Karpas-422 (cell line): Measurements from ENCODE around the gene IFIT5. TPM values are rescaled to one million over a fixed set of nuclear protein-coding genes. Genes with fewer than 3 reads are reported as not detected.
"Not testable (repeated sequence)": the region's sequence is repeated elsewhere in the genome, so short reads cannot be mapped to it uniquely, and the experiment has no call there.

Experiments
- DNase-seq: peaks from one replicate; pipeline ENCODE4 v3.0.0-alpha.2; 2015
- H2AFZ ChIP-seq: fragments of 200-600 bp; sonication (generic); 2 replicates; pipeline ENCODE4 v1.6.1; 2014; ENCODE audit warnings: antibody characterized with exemption, low read length, mixed read lengths
- H3K27ac ChIP-seq: fragments of 200-600 bp; sonication (generic); 2 replicates; pipeline ENCODE4 v1.5.1; 2014; ENCODE audit warnings: mild to moderate bottlenecking, low read length, moderate library complexity
- H3K27me3 ChIP-seq: fragments of 200-600 bp; sonication (generic); 2 replicates; pipeline ENCODE4 v1.6.1; 2014; ENCODE audit warnings: low read length, mixed read lengths
- H3K36me3 ChIP-seq: fragments of 200-600 bp; sonication (generic); 2 replicates; pipeline ENCODE4 v1.6.1; 2014; ENCODE audit warnings: low read length, mixed read lengths; ENCODE audit not compliant: insufficient read depth
- H3K4me1 ChIP-seq: fragments of 200-600 bp; sonication (generic); 2 replicates; pipeline ENCODE4 v1.6.1; 2014; ENCODE audit warnings: mild to moderate bottlenecking, low read length, mixed read lengths
- H3K4me2 ChIP-seq: fragments of 200-600 bp; sonication (generic); 2 replicates; pipeline ENCODE4 v1.6.1; 2014; ENCODE audit warnings: low read length, low read depth, mild to moderate bottlenecking; ENCODE audit not compliant: poor library complexity, severe bottlenecking
- H3K4me3 ChIP-seq: fragments of 200-600 bp; sonication (generic); 2 replicates; pipeline ENCODE4 v1.5.1; 2014; ENCODE audit warnings: mild to moderate bottlenecking, antibody characterized with exemption, low read length, mixed read lengths
- H3K79me2 ChIP-seq: fragments of 200-600 bp; sonication (generic); 2 replicates; pipeline ENCODE4 v1.6.1; 2014; ENCODE audit warnings: mild to moderate bottlenecking, low read length, mixed read lengths
- H3K9ac ChIP-seq: fragments of 200-600 bp; sonication (generic); 2 replicates; pipeline ENCODE4 v1.6.0; 2014; ENCODE audit warnings: low read length
- H3K9me2 ChIP-seq: fragments of 200-600 bp; sonication (generic), shearing (Covaris generic); replicated peaks from 2 replicates; pipeline ENCODE4 v1.6.0; 2014; ENCODE audit warnings: mild to moderate bottlenecking, low read length, moderate library complexity; ENCODE audit not compliant: insufficient read depth
- H3K9me3 ChIP-seq: fragments of 300-700, 200-600 bp; sonication (generic); 2 replicates; pipeline ENCODE4 v1.6.1; 2014; ENCODE audit warnings: low read length, mixed read lengths
- H4K20me1 ChIP-seq: fragments of 200-600 bp; sonication (generic); 2 replicates; pipeline ENCODE4 v1.6.1; 2014; ENCODE audit warnings: mild to moderate bottlenecking, antibody characterized with exemption, low read length, low read depth; ENCODE audit not compliant: insufficient read depth
- total RNA-seq: library from RNA; depleted of rRNA; stranded (reverse); fragments of >200 nt; shearing (Covaris generic); gene quantifications from 2 replicates; pipeline ENCODE4 v1.2.3, GENCODE V29; 2014; ENCODE audit warnings: low replicate concordance

IFIT5 gene
- total RNA-seq, 1 experiment from 2014 or later = 0.30 TPM

GRCh38 chr10:89390476-89391225 is 23.7 kb upstream of the IFIT5 start:
- no peak for DNase-seq
- Histone ChIP-seq H3K36me3 (no peaks in the 10 kb centered on the region), H4K20me1 (no peaks in the 10 kb centered on the region), H3K27ac (no peak overlapping the region), H3K4me2 (no peak overlapping the region), H3K79me2 (no peaks in the 10 kb centered on the region), H3K9ac (no peak overlapping the region), H3K9me3 (no peaks in the 10 kb centered on the region), H3K4me3 (no peak overlapping the region), H3K9me2 (no peaks in the 10 kb centered on the region), H3K4me1 (peaks cover 6% of the 10 kb centered on the region), H3K27me3 (no peaks in the 10 kb centered on the region), H2AFZ (no peak overlapping the region)

- DNase-seq, H3K9me2 ChIP-seq, H3K4me3 ChIP-seq, H4K20me1 ChIP-seq, H3K27me3 ChIP-seq, H3K9ac ChIP-seq, H3K79me2 ChIP-seq, H3K27ac ChIP-seq, H3K4me1 ChIP-seq, H3K9me3 ChIP-seq, H3K4me2 ChIP-seq, H2AFZ ChIP-seq, H3K36me3 ChIP-seq: not testable (repeated sequence)
Measured at GRCh38 chr10:89391226-89391576, 23.2 kb upstream of the IFIT5 start.

GRCh38 chr10:89391907-89392756 is 22.2 kb upstream of the IFIT5 start, which contains the start of gene IFIT1:
Gene IFIT1, plus strand, starts transcription at chr10:89392623. Its CDS starts 90 bp downstream, at chr10:89392713.
- peak within 1 kb of the TSS; percentile 32; the same call in 1 of the 2 replicates for H3K4me3 ChIP-seq
- no peaks in the 10 kb centered on the region for H3K9me3 ChIP-seq

GRCh38 chr10:89392974-89393373 is 21.4 kb upstream of the IFIT5 start:
- H3K4me1 ChIP-seq = peaks cover 6% of the 10 kb centered on the region
- H3K9me2 ChIP-seq = no peaks in the 10 kb centered on the region
- peak overlapping the region; percentile 71 for H3K4me2 ChIP-seq
- no peaks in the 10 kb centered on the region for H4K20me1 ChIP-seq
- no peaks in the 10 kb centered on the region for H3K36me3 ChIP-seq
- peak overlapping the region; percentile 32; the same call in 1 of the 2 replicates for H3K4me3 ChIP-seq
- no peak for DNase-seq
- no peaks in the 10 kb centered on the region for H3K79me2 ChIP-seq
- peak overlapping the region; percentile 50; the same call in 1 of the 2 replicates for H2AFZ ChIP-seq
- no peak overlapping the region for H3K27ac ChIP-seq
- H3K27me3 ChIP-seq = no peaks in the 10 kb centered on the region
- 0 out of 2 replicates have a peak overlapping the region, but pooled peaks have one; percentile 33 for H3K9ac ChIP-seq
- H3K9me3 ChIP-seq = no peaks in the 10 kb centered on the region

More at GRCh38 chr10:89391907-89392756, 22.2 kb upstream of the IFIT5 start, which contains the start of gene IFIT1:
- H3K27ac ChIP-seq = no peak within 1 kb of the TSS
- H2AFZ ChIP-seq = peak within 1 kb of the TSS; percentile 50; the same call in 1 of the 2 replicates
- H3K9ac ChIP-seq = peak within 1 kb of the TSS; percentile 33; the same call in 1 of the 2 replicates
- no peaks in the 10 kb centered on the region for H3K36me3 ChIP-seq
- no peaks in the 10 kb centered on the region for H3K27me3 ChIP-seq
- H3K4me1 ChIP-seq = peaks cover 6% of the 10 kb centered on the region
- peak within 1 kb of the TSS; percentile 71 for H3K4me2 ChIP-seq
- no peak for DNase-seq
- no peaks in the 10 kb centered on the region for H3K9me2 ChIP-seq
- H3K79me2 ChIP-seq = no peaks in the 10 kb centered on the region
- H4K20me1 ChIP-seq = no peaks in the 10 kb centered on the region

- Histone ChIP-seq H3K27me3 (no peaks in the 10 kb centered on the region), H3K4me1 (peaks cover 6% of the 10 kb centered on the region), H2AFZ (no peak overlapping the region), H3K9me2 (no peaks in the 10 kb centered on the region), H3K9ac (no peak overlapping the region), H3K4me2 (no peak overlapping the region), H3K27ac (no peak overlapping the region), H3K36me3 (no peaks in the 10 kb centered on the region), H3K4me3 (no peak overlapping the region), H3K79me2 (no peaks in the 10 kb centered on the region), H4K20me1 (no peaks in the 10 kb centered on the region), H3K9me3 (no peaks in the 10 kb centered on the region)
- no peak for DNase-seq
Measured at GRCh38 chr10:89393898-89394297, 20.5 kb upstream of the IFIT5 start.

- H3K4me3 ChIP-seq = no peak overlapping the region
- no peak for DNase-seq
- no peaks in the 10 kb centered on the region for H3K79me2 ChIP-seq
- no peaks in the 10 kb centered on the region for H3K9me3 ChIP-seq
- H3K9ac ChIP-seq = no peak overlapping the region
- no peaks in the 10 kb centered on the region for H3K27me3 ChIP-seq
- no peak overlapping the region for H2AFZ ChIP-seq
- H3K4me2 ChIP-seq = no peak overlapping the region
- peaks cover 6% of the 10 kb centered on the region for H3K4me1 ChIP-seq
- H3K36me3 ChIP-seq = no peaks in the 10 kb centered on the region
- H4K20me1 ChIP-seq = no peaks in the 10 kb centered on the region
- H3K9me2 ChIP-seq = no peaks in the 10 kb centered on the region
- H3K27ac ChIP-seq = no peak overlapping the region
Measured at GRCh38 chr10:89395141-89395540, 19.2 kb upstream of the IFIT5 start.

GRCh38 chr10:89398003-89398749 is 16.2 kb upstream of the IFIT5 start:
- H3K4me3 ChIP-seq = no peak overlapping the region
- no peaks in the 10 kb centered on the region for H3K9me3 ChIP-seq
- H4K20me1 ChIP-seq = no peaks in the 10 kb centered on the region
- H3K9ac ChIP-seq = no peak overlapping the region
- no peak overlapping the region for H2AFZ ChIP-seq
- no peaks in the 10 kb centered on the region; the same call in 1 of the 2 replicates for H3K4me1 ChIP-seq
- no peaks in the 10 kb centered on the region for H3K36me3 ChIP-seq
- no peaks in the 10 kb centered on the region for H3K79me2 ChIP-seq
- no peaks in the 10 kb centered on the region for H3K9me2 ChIP-seq
- no peak overlapping the region for H3K27ac ChIP-seq
- no peak for DNase-seq
- H3K4me2 ChIP-seq = no peak overlapping the region
- H3K27me3 ChIP-seq = no peaks in the 10 kb centered on the region
